Inflammatory macrophage treated with lipopolysaccharide for 1 hour (primary cell): ENCODE results near the gene ERMARD.

Source experiments
- DNase-seq, 2 donors: peaks; one replicate each; pipeline ENCODE4 v3.0.0-alpha.2; 2020 to 2022

ERMARD gene

DNA sequence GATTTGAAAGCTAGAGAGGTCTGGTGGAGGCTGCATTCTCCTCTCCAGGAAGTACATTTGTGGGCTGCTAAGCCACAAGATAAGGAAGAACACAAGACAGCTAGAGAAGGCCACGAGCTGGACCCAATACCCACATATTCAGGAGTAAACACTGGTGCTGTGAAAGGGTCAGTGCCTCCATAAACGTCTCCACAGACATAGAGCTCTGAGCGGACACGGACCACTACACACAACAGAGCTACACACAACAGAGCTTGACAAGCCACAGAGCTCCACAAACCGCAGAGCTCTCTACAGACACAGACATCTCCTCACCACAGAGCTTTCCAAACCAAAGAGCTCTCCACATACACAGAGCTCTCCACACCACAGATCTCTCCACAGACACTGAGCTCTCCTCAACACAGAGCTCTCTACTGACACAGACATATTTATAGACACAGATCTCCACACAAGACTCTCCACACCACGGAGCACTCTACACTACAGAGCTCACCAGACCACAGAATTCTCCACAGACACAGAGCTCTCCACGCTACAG, 51.9 kb downstream of the ERMARD start:
- no peak for DNase-seq

DNA sequence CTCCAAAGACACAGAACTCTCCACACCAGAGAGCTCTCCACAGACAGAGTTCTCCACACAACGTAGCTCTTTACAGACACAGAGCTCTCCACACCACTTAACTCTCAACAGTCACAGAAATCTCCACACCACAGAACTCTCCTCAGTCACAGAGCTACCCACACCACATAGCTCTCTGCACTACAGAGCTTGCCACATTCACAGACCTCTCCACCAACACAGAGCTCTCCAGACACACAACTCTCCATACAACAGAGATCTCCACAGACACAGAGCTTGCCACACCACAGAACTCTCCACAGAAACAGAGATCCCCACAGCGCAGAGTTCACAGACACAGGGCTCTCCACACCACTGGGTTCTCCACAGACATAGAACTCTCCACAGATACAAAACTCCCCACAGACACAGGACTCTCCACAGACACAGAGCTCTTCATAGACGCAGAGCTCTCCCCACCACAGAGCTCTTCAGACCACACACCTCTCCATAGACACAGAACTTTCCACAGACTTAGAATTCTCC, 52.5 kb downstream of the ERMARD start:
- DNase-seq: no peak

DNA sequence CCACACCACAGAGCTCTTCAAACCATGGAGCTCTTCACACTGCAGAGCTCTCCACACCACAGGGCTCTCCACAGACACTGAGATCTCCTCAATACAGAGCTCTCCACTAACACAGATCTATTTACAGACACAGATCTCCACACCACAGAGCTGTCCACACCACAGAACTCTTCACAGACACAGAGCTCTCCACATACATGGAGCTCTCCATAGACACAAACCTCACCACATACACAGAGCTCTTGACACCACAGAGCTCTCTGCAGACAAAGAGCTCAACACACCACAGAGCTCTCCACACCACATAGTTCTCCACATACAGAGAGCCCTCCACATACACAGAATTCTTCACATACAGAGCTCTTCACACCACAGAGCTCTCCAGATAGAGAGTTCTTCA, 53.0 kb downstream of the ERMARD start:
- DNase-seq: no peak

DNA sequence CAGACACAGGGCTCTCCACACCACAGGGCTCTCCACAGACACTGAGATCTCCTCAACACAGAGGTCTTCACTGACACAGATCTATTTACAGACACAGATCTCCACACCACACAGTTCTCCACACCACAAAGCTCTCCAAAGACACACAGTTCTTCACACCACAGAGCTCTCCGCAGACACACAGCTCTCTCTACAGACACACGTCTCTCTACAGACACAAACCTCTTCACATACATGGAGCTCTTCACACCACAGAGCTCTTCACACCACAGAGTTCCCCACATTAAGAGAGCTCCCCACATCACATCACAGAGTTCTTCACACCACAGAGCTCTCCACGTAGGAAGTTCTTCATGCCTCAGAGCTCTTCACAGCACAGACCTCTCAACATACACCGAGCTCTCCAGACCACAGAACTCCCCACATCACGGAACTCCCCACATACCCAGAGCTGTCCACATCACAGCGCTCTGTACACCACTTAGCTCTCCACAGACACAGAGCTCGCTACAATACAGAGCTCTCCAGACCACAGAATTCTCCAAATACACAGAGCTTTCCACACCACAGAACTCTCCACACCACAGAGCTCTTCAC, 53.9 kb downstream of the ERMARD start:
- DNase-seq: no peak

DNA sequence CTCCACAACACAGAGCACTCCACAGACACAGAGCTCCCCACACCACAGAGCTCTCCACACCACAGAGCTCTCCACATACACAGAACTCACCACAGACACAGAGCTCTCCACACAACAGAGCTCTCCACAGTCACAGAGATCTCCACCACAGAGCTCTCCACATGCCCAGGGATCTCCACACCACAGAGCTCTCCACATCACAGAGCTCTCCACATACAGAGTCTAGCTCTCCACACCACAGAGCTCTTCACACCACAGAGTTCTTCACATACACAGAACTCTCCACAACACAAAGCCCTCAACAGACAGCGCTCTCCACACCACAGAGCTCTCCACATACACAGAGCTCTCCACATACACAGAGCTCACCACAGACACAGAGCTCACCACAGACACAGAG, 55.3 kb downstream of the ERMARD start:
- DNase-seq: no peak

DNA sequence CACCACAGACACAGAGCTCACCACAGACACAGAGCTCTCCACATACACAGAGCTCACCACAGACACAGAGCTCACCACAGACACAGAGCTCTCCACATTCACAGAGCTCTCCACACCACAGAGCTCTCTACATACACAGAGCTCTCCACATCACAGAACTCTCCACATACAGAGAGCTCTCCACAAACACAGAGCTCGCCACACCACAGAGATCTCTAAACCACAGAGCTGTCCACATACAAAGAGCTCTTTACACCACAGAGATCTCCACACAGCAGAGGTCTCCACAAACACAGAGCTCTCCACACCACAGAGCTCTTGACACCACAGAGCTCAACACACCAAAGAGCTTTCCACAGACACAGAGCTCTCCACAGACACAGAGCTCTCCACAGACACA, 55.8 kb downstream of the ERMARD start:
- DNase-seq: no peak

DNA sequence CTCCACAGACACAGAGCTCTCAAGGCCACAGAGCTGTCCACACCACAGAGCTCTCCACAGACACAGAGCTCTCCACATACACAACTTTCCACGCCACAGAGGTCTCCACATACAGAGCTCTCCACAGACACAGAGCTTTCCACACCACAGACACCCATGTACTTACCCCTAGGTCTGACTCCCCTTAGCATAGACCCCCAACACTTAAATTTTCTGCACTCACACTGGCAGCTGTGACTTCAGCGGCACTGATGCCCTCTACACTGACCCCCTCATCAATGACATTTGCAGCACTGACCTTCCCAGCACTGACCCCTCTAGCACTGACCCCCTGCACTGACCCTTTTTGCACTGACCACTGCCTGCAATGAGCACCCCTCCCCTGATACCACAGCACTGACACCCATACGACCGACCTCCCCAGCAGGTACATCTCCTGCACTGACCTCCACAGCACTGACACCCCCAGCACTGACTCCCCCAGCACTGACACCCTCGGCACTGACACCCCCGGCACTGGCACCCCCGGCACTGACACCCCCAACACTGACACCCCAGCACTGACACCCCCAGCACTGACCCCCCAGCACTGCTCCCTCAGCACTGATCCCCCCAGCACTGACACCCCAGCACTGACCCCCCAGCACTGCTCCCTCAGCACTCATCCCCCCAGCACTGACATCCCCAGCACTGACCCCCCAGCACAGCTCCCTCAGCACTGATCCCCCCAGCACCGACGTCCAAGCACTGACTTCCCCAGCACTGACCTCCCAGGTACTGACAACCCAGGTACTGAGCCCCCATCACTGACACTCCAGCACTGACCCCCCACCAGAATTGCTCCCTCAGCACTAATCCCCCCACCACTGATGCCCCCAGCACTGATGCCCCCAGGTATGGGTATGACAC, 56.5 kb downstream of the ERMARD start:
- DNase-seq: no peak

DNA sequence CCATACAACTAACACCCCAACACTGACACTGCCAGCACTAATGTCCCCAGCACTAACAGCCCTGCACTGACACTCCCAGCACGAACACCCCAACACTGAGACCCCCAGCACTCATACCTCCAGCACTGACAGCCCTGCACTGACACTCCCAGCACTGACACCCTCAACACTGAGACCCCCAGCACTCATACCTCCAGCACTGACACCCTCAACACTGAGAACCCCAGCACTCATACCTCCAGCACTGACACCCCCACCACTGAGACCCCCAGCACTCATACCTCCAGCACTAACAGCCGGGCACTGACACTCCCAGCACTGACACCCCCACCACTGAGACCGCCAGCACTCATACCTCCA, 57.2 kb downstream of the ERMARD start:
- DNase-seq: no peak

DNA sequence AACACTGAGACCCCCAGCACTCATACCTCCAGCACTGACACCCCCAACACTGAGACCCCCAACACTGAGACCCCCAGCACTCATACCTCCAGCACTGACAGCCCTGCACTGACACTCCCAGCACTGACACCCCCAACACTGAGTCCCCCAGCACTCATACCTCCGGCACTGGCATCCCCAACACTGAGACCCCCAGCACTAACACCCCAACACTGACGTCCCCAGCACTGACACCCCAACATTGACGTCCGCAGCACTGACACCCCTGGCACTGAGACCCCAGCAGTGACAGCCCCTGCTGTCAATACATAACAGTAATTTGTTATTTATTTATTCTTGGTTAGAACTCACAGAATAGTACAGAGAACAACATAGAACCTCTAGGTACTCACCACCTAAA, 58.0 kb downstream of the ERMARD start:
- DNase-seq: no peak

DNA sequence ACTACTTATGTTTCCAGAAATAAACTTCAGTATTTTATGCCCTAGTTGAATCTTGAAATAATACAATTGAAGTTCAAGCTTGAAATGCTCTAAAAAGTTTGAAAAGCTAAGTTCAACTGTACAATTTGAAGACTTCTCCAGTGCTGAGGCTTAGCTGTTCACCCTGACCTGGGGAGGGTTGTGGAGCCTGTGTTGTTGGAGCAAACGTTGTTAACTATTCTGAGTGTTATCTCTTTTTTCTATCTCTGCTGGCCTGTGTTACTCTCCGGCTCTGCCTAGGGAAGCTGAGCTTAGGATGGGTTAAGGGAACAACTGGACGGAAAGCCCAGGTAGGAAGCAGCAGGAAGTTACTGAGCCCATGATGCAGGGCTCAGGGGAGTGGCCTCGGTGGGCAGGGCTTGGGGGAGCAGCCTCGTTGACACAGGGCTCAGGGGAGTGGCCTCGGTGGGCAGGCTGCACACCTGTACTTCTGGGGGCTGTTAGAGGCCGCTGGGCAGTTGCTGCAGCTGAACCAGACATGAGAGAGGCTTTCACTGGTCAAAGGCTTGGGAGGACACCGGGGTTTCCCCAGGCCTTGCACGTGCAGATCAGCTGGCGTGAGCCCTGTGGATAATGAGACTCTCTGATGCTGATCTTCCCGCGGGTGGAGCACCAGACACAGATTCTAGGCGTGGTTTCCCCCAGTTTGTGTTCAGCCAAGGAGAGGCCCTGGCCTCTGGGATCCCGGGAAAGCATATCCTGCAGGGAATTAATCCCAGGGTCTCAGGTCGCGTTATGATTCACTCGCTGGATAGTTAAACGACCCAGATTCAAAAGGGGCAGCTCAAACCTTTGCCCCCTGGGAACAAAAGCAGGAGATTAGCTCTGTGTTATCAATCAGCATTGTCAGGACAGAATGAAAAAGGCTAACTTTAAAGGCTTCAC, 58.9 kb downstream of the ERMARD start:
- no peak for DNase-seq

DNA sequence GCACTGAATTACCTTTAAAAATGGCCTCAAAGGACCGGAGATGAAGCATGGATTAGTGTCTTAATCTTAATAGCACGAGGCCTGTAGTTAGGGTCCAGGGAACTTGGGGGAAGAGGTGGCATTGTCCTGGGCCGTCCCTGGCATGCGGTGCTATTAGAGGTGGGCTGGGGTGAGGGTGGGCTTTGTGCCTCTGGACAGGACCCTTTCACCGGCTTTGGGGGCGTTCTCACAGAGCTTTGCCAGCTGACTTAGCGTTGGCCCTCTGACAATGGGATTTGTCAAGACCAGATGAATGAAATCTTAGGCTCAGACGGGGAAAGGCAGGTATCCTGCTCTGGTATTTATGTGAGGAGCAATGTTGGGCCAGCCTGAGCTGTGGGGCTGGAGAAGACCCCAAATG, 59.6 kb downstream of the ERMARD start:
- no peak for DNase-seq

DNA sequence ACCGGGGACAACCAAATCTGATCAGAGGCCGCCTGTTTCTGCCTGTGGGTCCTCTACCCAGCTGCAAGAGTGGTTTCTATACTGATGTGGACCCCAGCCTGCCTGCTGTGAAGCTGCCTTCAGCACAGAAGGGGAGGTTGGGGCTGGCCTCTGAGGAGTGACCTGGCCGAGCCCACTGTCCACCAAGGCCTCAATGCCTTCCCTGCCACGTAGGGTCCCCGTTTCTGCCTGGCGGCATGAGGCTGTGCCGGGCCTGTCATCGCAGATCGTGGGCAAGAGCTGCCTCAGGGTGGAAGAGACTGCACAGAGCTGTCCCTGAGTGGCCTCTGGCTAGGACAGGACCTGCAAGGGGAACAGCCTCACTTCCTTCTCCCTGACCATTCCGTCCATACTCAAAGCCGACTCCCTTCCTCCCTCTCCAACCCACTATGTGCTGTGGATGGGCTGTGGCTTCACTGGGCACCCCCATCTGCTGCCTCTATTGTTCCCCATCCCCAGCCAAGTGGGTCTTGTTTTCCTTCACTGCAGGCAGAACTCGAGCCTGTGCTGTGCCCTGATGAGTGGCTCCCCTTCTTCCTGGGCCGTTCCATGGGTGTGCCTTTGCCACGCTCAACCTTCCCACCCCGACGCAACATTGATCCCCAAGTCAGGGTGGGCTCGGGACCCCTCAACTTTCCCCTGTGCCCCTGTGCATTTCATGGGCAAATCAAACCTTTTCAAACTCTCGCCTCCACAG, 60.3 kb downstream of the ERMARD start:
- DNase-seq: no peak

DNA sequence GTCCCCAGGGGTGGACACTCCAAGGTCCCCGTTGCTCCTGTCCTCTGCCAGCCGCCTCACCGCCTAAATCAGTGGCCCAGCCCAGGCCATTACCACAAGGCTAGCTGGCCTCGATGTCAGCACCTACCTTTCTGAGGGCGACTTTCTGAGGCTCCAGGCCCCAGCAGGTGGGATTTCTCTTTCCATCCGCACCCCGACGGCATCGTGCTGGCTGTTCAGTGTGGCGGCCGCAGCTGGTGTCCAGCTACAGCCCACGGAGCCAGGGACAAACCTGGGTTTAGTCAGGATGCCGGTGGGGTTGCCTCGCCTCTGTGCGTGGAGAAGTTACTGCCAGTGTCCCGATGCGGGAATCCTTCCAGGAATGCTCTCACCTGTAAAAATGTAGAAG, 60.8 kb downstream of the ERMARD start:
- no peak for DNase-seq

DNA sequence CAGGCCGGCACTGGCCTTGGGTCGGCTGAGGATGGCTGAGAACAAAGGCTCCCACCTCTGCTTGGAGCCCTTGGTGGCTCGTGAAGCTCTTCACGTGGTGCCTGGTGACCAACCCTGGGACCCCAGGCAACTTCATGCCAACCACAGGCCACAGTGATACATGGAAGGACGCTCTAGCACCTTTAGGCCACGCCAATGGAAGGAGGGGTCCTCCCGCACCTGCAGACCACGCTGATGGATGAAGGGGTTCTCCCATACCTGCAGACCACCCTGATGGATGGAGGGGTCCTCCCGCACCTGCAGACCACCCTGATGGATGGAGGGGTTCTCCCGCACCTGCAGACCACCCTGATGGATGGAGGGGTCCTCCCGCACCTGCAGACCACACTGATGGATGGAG, 62.5 kb downstream of the ERMARD start:
- no peak for DNase-seq

DNA sequence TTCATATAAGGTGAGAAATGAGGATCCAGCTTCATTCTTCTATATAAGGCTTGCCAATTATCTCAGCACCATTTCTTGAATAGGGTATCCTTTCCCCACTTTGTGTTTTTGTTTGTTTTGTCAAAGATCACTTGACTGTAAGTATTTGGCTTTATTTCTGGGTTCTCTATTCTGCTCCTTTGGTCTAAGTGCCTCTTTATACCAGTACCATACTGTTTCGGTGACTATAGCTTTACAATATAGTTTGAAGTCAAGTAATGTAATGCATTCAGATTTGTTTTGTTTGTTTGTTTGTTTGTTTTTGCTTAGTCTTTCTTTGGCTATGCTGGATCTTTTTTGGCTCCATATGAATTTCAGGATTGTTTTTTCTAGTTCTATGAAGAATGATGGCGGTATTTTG, 64.6 kb downstream of the ERMARD start:
- DNase-seq: no peak

DNA sequence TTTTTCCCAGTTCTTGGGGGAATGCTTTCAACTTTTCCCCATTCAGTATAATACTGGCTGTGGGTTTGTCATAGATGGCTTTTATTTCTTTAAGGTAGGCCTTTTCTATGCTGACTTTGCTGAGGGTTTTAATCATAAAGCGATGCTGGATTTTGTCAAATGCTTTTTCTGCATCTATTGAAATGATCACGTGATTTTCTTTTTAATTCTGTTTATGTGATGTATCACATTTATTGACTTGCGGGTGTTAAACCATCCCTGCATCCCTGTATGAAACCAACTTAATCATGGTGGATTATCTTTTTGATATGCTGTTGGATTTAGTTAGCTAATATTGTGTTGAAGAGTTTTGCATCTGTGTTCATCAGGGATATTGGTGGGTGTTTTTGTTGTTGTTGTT, 65.6 kb downstream of the ERMARD start:
- DNase-seq: no peak

DNA sequence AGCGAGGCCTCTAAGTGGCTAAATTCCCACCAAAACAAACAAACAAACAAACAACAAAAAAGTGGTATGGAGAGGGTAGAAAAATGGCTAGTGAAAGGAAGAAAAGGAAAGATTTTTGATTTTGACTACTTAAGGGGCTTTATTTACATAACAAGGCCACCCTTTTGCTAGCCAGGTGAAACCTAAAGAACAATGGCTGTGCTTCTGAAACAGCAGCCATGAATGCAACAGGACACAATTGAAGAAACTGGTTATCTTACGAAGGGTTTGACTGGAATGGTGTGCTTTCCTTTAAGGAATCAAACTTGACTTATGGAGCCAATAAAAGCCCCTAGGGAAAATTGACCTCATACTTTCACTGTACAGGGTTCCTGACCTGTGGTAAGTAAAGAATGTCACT, 68.9 kb downstream of the ERMARD start:
- no peak for DNase-seq

DNA sequence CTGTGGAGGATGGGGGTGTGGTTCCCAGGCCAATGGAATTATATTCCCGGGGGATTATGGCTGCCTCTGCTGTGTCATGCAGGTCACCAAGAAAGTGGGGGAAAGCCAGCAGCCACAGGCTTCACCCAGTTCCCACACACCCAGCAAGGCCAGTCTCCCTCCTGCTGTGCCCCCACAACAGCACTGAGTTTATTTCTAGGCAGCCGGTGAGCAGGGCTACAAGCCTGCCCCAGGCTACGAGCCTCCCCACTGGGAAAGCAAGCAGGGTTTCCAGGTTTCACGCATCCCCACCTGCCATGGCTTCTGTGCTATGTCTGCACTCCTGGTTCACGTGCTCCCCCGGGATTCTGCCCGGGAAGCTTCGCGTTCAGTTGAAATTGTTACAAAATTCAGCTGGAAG, 72.6 kb downstream of the ERMARD start:
- DNase-seq: no peak

DNA sequence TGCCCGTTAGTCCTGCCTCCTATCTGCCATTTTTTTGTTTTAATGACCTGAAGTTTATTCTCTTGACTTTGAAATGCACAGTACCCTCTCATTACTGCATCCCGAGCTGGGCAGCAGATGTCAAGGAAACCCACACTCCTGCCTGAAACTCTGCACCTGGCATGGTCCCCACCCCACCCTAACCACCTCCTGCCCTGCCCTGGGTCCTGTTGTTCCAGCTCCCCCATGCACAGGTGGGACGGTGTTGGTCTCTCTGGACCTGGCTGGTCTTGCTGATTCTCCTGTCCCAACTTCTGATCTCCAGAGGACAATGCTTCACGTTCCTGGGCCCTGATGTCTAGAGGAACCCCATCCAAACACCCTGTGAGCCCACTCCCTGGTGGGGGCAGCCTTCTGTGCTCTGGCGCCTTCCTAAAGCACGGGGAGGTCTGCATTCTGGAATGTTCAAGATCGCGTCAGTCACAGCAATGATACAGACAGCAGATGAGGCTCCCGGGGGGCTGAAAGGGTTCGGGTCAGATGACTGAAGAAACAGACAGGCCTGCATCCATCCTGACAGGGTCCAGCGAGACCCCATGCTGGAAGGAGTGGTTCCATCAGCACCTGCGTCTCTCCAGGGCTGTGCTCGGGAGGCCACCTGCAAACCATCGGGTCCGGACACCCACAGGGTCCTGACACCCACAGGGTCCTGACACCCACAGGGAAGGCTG, 73.6 kb downstream of the ERMARD start:
- no peak for DNase-seq

DNA sequence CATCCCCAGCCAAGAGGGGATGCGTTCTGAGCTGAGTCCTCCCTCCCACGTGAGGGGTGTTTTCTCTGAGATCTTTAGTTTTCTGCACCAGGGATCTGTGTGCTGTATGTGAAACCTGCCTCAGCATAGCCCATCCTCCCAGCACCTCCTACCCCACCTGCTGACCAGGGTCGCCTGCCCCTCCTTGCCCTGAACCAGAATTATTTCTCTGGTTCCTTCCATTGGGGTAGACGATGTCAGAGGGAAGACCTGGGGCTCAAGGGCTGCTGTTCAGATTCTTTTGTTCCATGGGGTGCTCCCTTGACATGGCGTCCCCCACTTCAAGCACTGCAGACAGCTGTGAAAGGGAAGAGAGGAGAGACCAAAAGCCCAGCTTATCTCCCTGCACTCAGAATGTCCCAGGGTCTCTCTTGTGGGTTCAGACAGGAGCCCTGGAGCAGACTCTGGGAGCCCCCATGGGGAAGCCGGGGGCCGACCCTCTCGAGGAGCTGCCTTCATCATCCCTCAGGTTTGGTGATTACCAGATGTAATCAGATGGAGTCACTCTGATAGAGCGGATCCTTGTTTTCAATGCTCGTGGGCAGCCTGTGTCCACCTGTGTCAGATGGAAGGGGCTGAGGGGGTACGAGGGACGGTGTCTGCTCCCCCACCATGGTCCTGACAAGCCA, 74.3 kb downstream of the ERMARD start:
- DNase-seq: no peak

DNA sequence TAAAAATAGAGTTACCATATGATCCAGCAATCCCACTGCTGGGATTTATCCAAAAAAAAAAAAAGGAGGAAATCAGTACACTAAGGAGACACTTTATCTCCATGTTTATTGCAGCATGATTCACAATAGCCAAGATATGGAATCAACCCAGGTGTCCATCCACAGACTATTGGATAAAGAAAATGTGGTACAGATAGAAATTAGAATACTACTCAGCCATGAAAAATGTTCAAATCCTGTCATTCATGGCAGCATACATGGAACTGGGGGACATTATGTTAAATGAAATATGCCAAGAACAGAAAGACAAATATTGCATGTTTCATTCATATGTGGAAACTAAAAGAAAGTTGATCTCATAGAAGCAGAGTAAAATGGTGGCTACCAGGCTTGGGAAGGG, 75.3 kb downstream of the ERMARD start:
- no peak for DNase-seq
